T-cell (primary cell): ENCODE results near the gene CCDC85B. TPM values are rescaled to one million over a fixed set of nuclear protein-coding genes. Genes with fewer than 3 reads are reported as not detected.
"Not testable (repeated sequence)": the region's sequence is repeated elsewhere in the genome, so short reads cannot be mapped to it uniquely, and the experiment has no call there.

Experiments
- ATAC-seq, 4 experiments: fragments of 200-7000 bp in 3 of 4; fragments of 150-1000 bp in 1 of 4; cut with Tn5 transposase; replicated peaks in 1 of 4; 1 replicate in 3 of 4; 2 replicates in 1 of 4; pipeline ENCODE4 v1.10.0; 2021; ENCODE audit warnings: moderate library complexity in 3 of 4, mild to moderate bottlenecking in 2 of 4, moderate number of reproducible peaks in 1 of 4
- CTCF ChIA-PET, 2 donors: fragments of 300-600 bp; sonication (Branson Sonifier 250); formaldehyde crosslinking; loops; one replicate each; lab custom pipeline; 2022; ENCODE audit warnings: antibody characterized with exemption in 2 of 2; lab: Charles Lee
- POLR2A ChIA-PET, 2 donors: fragments of 300-600 bp; sonication (Branson Sonifier 250); formaldehyde crosslinking; loops; one replicate each; lab custom pipeline; 2022; ENCODE audit warnings: antibody characterized with exemption in 2 of 2; lab: Charles Lee
- DNase-seq, 35 experiments: peaks; one replicate each; pipeline versions ENCODE4 v3.0.0 to v3.0.0-alpha.2; 2013 to 2023
- H3K27ac ChIP-seq: one replicate; pipeline ENCODE4 v1.5.1; 2013; ENCODE audit warnings: low read length
- H3K27me3 ChIP-seq, 2 experiments: replicated peaks in 1 of 2; 1 replicate in 1 of 2; 2 replicates in 1 of 2; pipeline versions ENCODE4 v1.6.1 to v1.7.0; 2013; ENCODE audit warnings: low read length in 1 of 2, mixed read lengths in 1 of 2; ENCODE audit not compliant: control insufficient read depth in 2 of 2, insufficient read depth in 2 of 2; ENCODE audit errors: extremely low read depth in 1 of 2
- H3K36me3 ChIP-seq, 2 donors: 1 replicate in 1 of 2; 2 replicates in 1 of 2; pipeline versions ENCODE4 v1.6.1 to v1.7.0; 2013; ENCODE audit warnings: low read length in 1 of 2; ENCODE audit not compliant: control insufficient read depth in 2 of 2, insufficient read depth in 1 of 2; ENCODE audit errors: extremely low read depth in 1 of 2
- H3K4me1 ChIP-seq, 2 experiments: 1 replicate in 1 of 2; 2 replicates in 1 of 2; pipeline versions ENCODE4 v1.6.1 to v1.7.0; 2013; ENCODE audit warnings: low read length in 2 of 2, mixed read lengths in 1 of 2; ENCODE audit not compliant: insufficient read depth in 2 of 2, control insufficient read depth in 1 of 2; ENCODE audit errors: extremely low read depth in 1 of 2
- H3K4me3 ChIP-seq, 2 donors: 1 replicate in 1 of 2; 2 replicates in 1 of 2; pipeline versions ENCODE4 v1.5.1 to v1.7.0; 2013; ENCODE audit warnings: mild to moderate bottlenecking in 2 of 2, low read length in 1 of 2, moderate library complexity in 1 of 2; ENCODE audit not compliant: control insufficient read depth in 1 of 2; ENCODE audit errors: extremely low read depth in 1 of 2
- H3K9me3 ChIP-seq: 2 replicates; pipeline ENCODE4 v1.7.0; 2013
- H3K27ac Mint-ChIP-seq, 2 donors: one replicate each; pipeline ENCODE4 v1.8.0; 2020 to 2021; ENCODE audit warnings: mild to moderate bottlenecking in 2 of 2, mixed read lengths in 2 of 2
- H3K27me3 Mint-ChIP-seq, 2 donors: one replicate each; pipeline ENCODE4 v1.8.0; 2021 to 2022; ENCODE audit warnings: mixed read lengths in 2 of 2
- H3K36me3 Mint-ChIP-seq: one replicate; pipeline ENCODE4 v1.8.0; 2021; ENCODE audit warnings: mixed read lengths
- H3K4me1 Mint-ChIP-seq, 3 donors: one replicate each; pipeline ENCODE4 v1.8.0; 2020 to 2022; ENCODE audit warnings: mixed read lengths in 3 of 3, mild to moderate bottlenecking in 1 of 3
- H3K4me3 Mint-ChIP-seq, 3 donors: one replicate each; pipeline ENCODE4 v1.8.0; 2020 to 2022; ENCODE audit warnings: mild to moderate bottlenecking in 3 of 3, mixed read lengths in 3 of 3, moderate library complexity in 3 of 3
- H3K9me3 Mint-ChIP-seq, 3 donors: one replicate each; pipeline ENCODE4 v1.8.0; 2020 to 2022; ENCODE audit warnings: mixed read lengths in 3 of 3
- WGBS: methylation state at CpG from one replicate; pipeline ENCODE4 v1.1.5; 2013; ENCODE audit warnings: missing lambda C conversion rate; ENCODE audit not compliant: insufficient coverage; 5-methylcytosine and 5-hydroxymethylcytosine counted together
- total RNA-seq, 35 experiments: library from RNA in 6 of 35; stranded (reverse) in 6 of 35; fragments of 120-200 nt in 1 of 35; gene quantifications; one replicate each; pipeline versions ENCODE4 v1.2.1 to v1.2.4 and lab custom pipeline; 2013 to 2026

The CCDC85B gene
- total RNA-seq, 5 donors from 2014 or later (not counting 1 experiment from before 2014, with no cell fraction given), result 20.3 to 39.0 (median 37.4) TPM

GRCh38 chr11:65888163-65888814, 2.2 kb upstream of the CCDC85B start, which contains the start of gene FIBP:
Gene FIBP, minus strand, starts transcription at chr11:65888471. Its CDS starts 53 bp downstream, at chr11:65888418.
- DNase-seq, result peak; percentile 89 to 96 (median 94)
- Histone ChIP-seq H3K27ac (peak within 1 kb of the TSS; percentile 91), H3K36me3 (peaks cover 11 to 31% of the 10 kb centered on the region in 2 donors), H3K4me1 (peaks cover 23 to 65% of the 10 kb centered on the region in 2 experiments), H3K4me3 (peak within 1 kb of the TSS; percentile 78 to 92), H3K9me3 (no peaks in the 10 kb centered on the region), H3K27me3 (no peaks in the 10 kb centered on the region)
- Mint-ChIP-seq H3K27me3 (no peaks in the 10 kb centered on the region), H3K4me1 (peaks cover 67 to 75% (median 70%) of the 10 kb centered on the region in 3 donors), H3K36me3 (peaks cover 4% of the 10 kb centered on the region), H3K9me3 (no peaks in the 10 kb centered on the region), H3K27ac (peak within 1 kb of the TSS; percentile 93 to 99), H3K4me3 (peak within 1 kb of the TSS; percentile 85 to 94 (median 92))
- POLR2A ChIA-PET, result interaction anchor here (0.6 to 3.7 kb wide), 10 partner anchors 13 to 1662 kb away, joined by 3 to 20 read pairs (median 4); partner anchors contain the start of genes MUS81 (in 2 of the 2), NUDT22 (in 1 of the 2), SCYL1 (in 1 of the 2) and TRPT1 (in 1 of the 2)
- CTCF ChIA-PET, result interaction anchor here (0.6 to 9.7 kb wide), 29 partner anchors 11 to 973 kb away, joined by 3 to 167 read pairs (median 4); partner anchors contain the start of genes BANF1 (in 1 of the 2), CFL1 (in 1 of the 2), EIF1AD (in 1 of the 2) and FOSL1 (in 1 of the 2)
- under 1% methylated on average over 37 of the region's 57 CpGs for WGBS
- peak; percentile 66 to 68 (median 67) for ATAC-seq

GRCh38 chr11:65891219-65892136, 1.0 kb downstream of the CCDC85B start:
- no peaks in the 10 kb centered on the region for H3K36me3 Mint-ChIP-seq
- peak overlapping the region; percentile 83 for H3K27ac ChIP-seq
- DNase-seq, result peak in 3 of 35 experiments; percentile 9 to 50 (median 23)
- H3K9me3 ChIP-seq, result no peaks in the 10 kb centered on the region
- ATAC-seq, result no peak
- H3K9me3 Mint-ChIP-seq, result no peaks in the 10 kb centered on the region
- peak overlapping the region; percentile 77 to 83 for H3K4me3 ChIP-seq
- H3K27me3 ChIP-seq, result no peaks in the 10 kb centered on the region
- H3K4me3 Mint-ChIP-seq, result peak overlapping the region; percentile 79 to 94 (median 92)
- peak overlapping the region; percentile 92 to 93 for H3K27ac Mint-ChIP-seq
- H3K4me1 ChIP-seq, result peaks cover 30 to 67% of the 10 kb centered on the region in 2 experiments
- H3K27me3 Mint-ChIP-seq, result no peaks in the 10 kb centered on the region
- under 1% methylated on average over 47 of the region's 57 CpGs for WGBS
- POLR2A ChIA-PET, result interaction anchor here (0.7 to 3.7 kb wide), 4 partner anchors 9 to 32 kb away, joined by 4 to 20 read pairs (median 10); partner anchors contain the start of genes FOSL1 (in 1 of the 2) and MUS81 (in 1 of the 2)
- H3K4me1 Mint-ChIP-seq, result peaks cover 64 to 72% (median 70%) of the 10 kb centered on the region in 3 donors
- H3K36me3 ChIP-seq, result peaks cover 0 to 1% of the 10 kb centered on the region in 2 donors
- CTCF ChIA-PET, result interaction anchor here in 1 of 2 donors (0.8 to 9.7 kb wide), 13 partner anchors 7 to 276 kb away, joined by 3 to 167 read pairs (median 4); partner anchors contain the start of genes BANF1, CFL1, FOSL1 and KAT5

- not testable (repeated sequence) for H3K36me3 Mint-ChIP-seq, H3K27me3 ChIP-seq, H3K27me3 Mint-ChIP-seq, ATAC-seq, H3K9me3 ChIP-seq, H3K9me3 Mint-ChIP-seq, H3K36me3 ChIP-seq
- Mint-ChIP-seq H3K4me1 (peaks cover 58 to 65% (median 64%) of the 10 kb centered on the region in 3 donors), H3K4me3 (peak overlapping the region; percentile 79 to 94 (median 92)), H3K27ac (peak overlapping the region; percentile 92 to 93)
- WGBS, result 35% methylated on average over 5 of the region's 5 CpGs
- peaks cover 30 to 71% of the 10 kb centered on the region in 2 experiments for H3K4me1 ChIP-seq
- POLR2A ChIA-PET, result interaction anchor here (1.1 to 3.7 kb wide), 2 partner anchors 9 to 33 kb away, joined by 8 to 20 read pairs; partner anchors contain the start of gene MUS81 (in 1 of the 2)
- peak overlapping the region; percentile 77 to 83 for H3K4me3 ChIP-seq
- DNase-seq, result peak in 4 of 35 experiments; percentile 18 to 39 (median 26)
- H3K27ac ChIP-seq, result peak overlapping the region; percentile 83
- CTCF ChIA-PET, result interaction anchor here in 1 of 2 donors (0.8 to 9.7 kb wide), 4 partner anchors 9 to 36 kb away, joined by 3 to 167 read pairs (median 14); partner anchors contain the start of genes CFL1, FOSL1 and MUS81
These were observed 1.7 kb downstream of the CCDC85B start for GRCh38 chr11:65892137-65892540.

- Mint-ChIP-seq H3K9me3 (no peaks in the 10 kb centered on the region), H3K36me3 (no peaks in the 10 kb centered on the region), H3K4me3 (peak overlapping the region; percentile 79 to 94 (median 92)), H3K27ac (peak overlapping the region; percentile 92 to 93), H3K4me1 (peaks cover 51 to 59% (median 58%) of the 10 kb centered on the region in 3 donors), H3K27me3 (no peaks in the 10 kb centered on the region)
- Histone ChIP-seq H3K4me1 (peaks cover 30 to 65% of the 10 kb centered on the region in 2 experiments), H3K4me3 (no peak overlapping the region), H3K9me3 (no peaks in the 10 kb centered on the region), H3K27ac (peak overlapping the region; percentile 83), H3K27me3 (no peaks in the 10 kb centered on the region), H3K36me3 (no peaks in the 10 kb centered on the region)
- ATAC-seq (no peak), DNase-seq (no peak)
- POLR2A ChIA-PET, result interaction anchor here (0.6 to 1.1 kb wide), 3 partner anchors 8 to 181 kb away, joined by 6 to 9 read pairs (median 8); no protein-coding TSS in a partner anchor
- CTCF ChIA-PET, result interaction anchor here in 1 of 2 donors (1.1 to 3.4 kb wide), 2 partner anchors 8 to 35 kb away, joined by 5 to 22 read pairs; partner anchors contain the start of gene FOSL1
- 78% methylated on average over 7 of the region's 10 CpGs for WGBS
These were observed 2.3 kb downstream of the CCDC85B start for GRCh38 chr11:65892661-65893317.

GRCh38 chr11:65894034-65894591, 3.6 kb downstream of the CCDC85B start:
- peak overlapping the region; percentile 83 for H3K27ac ChIP-seq
- peak overlapping the region; percentile 67 to 94 (median 79) for H3K4me3 Mint-ChIP-seq
- WGBS, result 3% methylated on average over 13 of the region's 16 CpGs
- ATAC-seq, result no peak
- H3K27me3 Mint-ChIP-seq, result peaks cover 0 to 3% of the 10 kb centered on the region in 2 donors
- H3K36me3 Mint-ChIP-seq, result no peaks in the 10 kb centered on the region
- H3K9me3 ChIP-seq, result no peaks in the 10 kb centered on the region
- no peaks in the 10 kb centered on the region for H3K9me3 Mint-ChIP-seq
- peak in 4 of 35 experiments; percentile 19 to 58 (median 33) for DNase-seq
- H3K4me3 ChIP-seq, result peak overlapping the region; percentile 42 to 48
- H3K27me3 ChIP-seq, result peaks cover 0 to 5% of the 10 kb centered on the region in 2 experiments
- peak overlapping the region; percentile 90 to 92 for H3K27ac Mint-ChIP-seq
- peaks cover 39 to 52% (median 50%) of the 10 kb centered on the region in 3 donors for H3K4me1 Mint-ChIP-seq
- H3K36me3 ChIP-seq, result no peaks in the 10 kb centered on the region
- POLR2A ChIA-PET, result interaction anchor here in 1 of 2 donors (1.3 kb wide), 1 partner anchor 24 kb away, joined by 3 read pairs; no protein-coding TSS in a partner anchor
- CTCF ChIA-PET, result interaction anchor here (0.6 to 1.2 kb wide), 5 partner anchors 8 to 92 kb away, joined by 3 to 5 read pairs (median 4); partner anchors contain the start of gene MUS81 (in 1 of the 2)
- peaks cover 26 to 60% of the 10 kb centered on the region in 2 experiments for H3K4me1 ChIP-seq
